ENCODE data around the gene IL5RA.

- no peak for TF ChIP-seq POLR2A (IDR thresholded peaks at IDR 0.05)
- TF ChIP-seq CTCF (IDR thresholded peaks at IDR 0.05): no peak
Measured at GRCh38 chr3:3085782-3086181, 24.4 kb downstream of the IL5RA start.

Data from vagina (tissue), 2 donors.